ENCODE measurements around the gene METTL9. TPM values are rescaled to one million over a fixed set of nuclear protein-coding genes. Genes with fewer than 3 reads are reported as not detected.
"Not testable (repeated sequence)": the region's sequence is repeated elsewhere in the genome, so short reads cannot be mapped to it uniquely, and the experiment has no call there.

Gene METTL9
- total and polyA plus RNA-seq, 3 donors from 2014 or later: 42.4 to 77.5 (median 70.5) TPM

DNA sequence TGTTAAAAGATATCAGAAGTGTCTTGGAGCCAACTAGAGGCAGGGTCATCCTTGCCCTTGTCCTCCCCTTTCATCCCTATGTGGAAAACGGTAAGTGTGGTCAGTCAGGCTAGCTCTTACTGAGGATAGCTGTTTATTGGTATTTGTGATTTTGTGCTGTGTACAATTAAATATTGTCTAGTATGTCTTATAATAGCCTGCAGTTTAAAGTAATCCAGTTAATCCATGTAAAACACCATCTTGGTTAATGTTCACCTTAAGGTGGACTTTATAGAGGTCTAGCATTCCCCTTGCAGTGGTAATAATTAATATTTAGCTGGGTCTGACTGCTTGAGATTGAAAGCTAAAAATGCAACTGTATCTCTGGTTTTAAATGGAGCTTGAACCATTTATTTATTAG lies 25.6 kb downstream of the METTL9 start:
- no peaks in the 10 kb centered on the region for H3K4me1 ChIP-seq
- H3K4me3 ChIP-seq: no peak overlapping the region
- no peaks in the 10 kb centered on the region for H3K36me3 ChIP-seq (ENCODE audit: low read depth, missing control alignments)
- intact Hi-C loops (cut with DNase I; ENCODE audit: low total_unique reads): no loop called here
- TF ChIP-seq, protein P1, sequence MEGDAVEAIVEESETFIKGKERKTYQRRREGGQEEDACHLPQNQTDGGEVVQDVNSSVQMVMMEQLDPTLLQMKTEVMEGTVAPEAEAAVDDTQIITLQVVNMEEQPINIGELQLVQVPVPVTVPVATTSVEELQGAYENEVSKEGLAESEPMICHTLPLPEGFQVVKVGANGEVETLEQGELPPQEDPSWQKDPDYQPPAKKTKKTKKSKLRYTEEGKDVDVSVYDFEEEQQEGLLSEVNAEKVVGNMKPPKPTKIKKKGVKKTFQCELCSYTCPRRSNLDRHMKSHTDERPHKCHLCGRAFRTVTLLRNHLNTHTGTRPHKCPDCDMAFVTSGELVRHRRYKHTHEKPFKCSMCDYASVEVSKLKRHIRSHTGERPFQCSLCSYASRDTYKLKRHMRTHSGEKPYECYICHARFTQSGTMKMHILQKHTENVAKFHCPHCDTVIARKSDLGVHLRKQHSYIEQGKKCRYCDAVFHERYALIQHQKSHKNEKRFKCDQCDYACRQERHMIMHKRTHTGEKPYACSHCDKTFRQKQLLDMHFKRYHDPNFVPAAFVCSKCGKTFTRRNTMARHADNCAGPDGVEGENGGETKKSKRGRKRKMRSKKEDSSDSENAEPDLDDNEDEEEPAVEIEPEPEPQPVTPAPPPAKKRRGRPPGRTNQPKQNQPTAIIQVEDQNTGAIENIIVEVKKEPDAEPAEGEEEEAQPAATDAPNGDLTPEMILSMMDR (IDR thresholded peaks at IDR 0.05): no peak
- TF ChIP-seq POLR2A (IDR thresholded peaks at IDR 0.05): no peak
- H3K27ac ChIP-seq: no peak overlapping the region
- no peaks in the 10 kb centered on the region for H3K9me3 ChIP-seq
- WGBS, 2 donors: 63 to 86% methylated on average over 1 of the region's 1 CpG
- no peaks in the 10 kb centered on the region for H3K27me3 ChIP-seq
- DNase-seq: no peak

DNA sequence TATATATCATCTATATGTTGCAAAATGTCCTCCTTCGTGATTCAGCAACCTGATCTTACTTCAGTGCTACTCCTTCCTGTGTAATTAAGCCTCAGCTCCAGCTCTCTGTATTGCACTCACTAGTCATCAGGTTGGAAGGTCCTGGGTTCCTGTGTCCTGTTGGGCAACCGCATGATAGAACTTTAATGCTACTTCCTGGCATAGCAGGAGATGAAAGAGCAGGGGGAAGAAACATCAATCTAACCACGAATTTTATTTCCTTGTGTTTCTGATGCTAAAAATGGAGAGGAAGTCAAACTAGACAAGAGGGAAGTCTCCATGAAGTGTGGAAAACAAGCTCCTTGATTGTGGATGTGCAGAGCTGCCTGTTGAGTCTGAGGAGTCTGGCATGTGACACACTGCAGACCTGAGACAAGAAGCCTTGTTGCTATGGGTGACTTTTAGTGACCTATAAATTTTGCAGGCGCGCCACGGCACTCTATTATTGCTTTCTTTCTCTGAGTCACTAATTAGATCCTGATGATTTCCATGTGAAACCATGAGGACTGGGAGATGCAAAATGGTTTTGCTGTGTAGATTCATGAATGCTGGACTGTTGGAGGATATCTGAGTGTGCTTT lies 27.4 kb downstream of the METTL9 start:
- no peak for TF ChIP-seq POLR2A (IDR thresholded peaks at IDR 0.05)
- TF ChIP-seq, protein P1 (IDR thresholded peaks at IDR 0.05): no peak
- intact Hi-C loops (cut with DNase I; ENCODE audit: low total_unique reads): no loop called here
- H3K4me1 ChIP-seq: no peaks in the 10 kb centered on the region
- 62 to 68% methylated on average over 6 of the region's 6 CpGs for WGBS, 2 donors
- no peak for DNase-seq
- no peaks in the 10 kb centered on the region for H3K9me3 ChIP-seq
- H3K27me3 ChIP-seq: no peaks in the 10 kb centered on the region
- no peak overlapping the region for H3K4me3 ChIP-seq
- no peaks in the 10 kb centered on the region for H3K36me3 ChIP-seq (ENCODE audit: low read depth, missing control alignments)
- H3K27ac ChIP-seq: no peak overlapping the region

DNA sequence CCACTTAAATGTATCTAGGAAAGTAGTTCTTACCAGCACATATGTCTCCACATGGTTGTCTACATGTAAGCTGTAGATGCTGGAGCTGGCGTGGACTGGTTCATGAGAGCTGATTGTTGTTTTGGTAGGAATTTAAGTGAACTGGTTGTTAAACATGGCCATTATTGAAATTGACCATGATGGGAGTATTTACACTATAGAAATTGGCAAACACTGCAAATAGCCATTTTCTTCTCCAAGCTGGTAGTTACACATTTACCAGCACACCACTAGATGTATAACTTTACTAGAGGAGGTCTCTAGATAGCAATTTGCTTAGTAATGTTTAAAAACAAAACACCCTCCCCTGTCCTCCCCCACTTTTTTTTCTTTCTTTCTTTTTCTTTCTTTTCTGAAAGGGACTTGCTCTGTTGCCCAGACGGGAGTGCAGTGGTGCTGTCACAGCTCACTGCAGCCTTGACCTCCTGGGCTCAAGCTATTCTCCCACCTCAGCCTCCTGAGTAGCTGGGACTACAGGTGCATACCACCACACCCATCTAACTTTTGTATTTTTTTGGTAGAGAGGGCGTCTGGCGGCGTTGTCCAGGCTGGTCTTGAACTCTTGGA lies 28.8 kb downstream of the METTL9 start:
- H3K36me3 ChIP-seq (ENCODE audit: low read depth, missing control alignments): no peaks in the 10 kb centered on the region
- no peaks in the 10 kb centered on the region for H3K9me3 ChIP-seq
- intact Hi-C loops (cut with DNase I; ENCODE audit: low total_unique reads): no loop called here
- H3K4me1 ChIP-seq: no peaks in the 10 kb centered on the region
- no peak for DNase-seq
- no peaks in the 10 kb centered on the region for H3K27me3 ChIP-seq
- TF ChIP-seq, protein P1 (IDR thresholded peaks at IDR 0.05): no peak
- TF ChIP-seq POLR2A (IDR thresholded peaks at IDR 0.05): no peak
- H3K4me3 ChIP-seq: no peak overlapping the region
- no peak overlapping the region for H3K27ac ChIP-seq
- whole genome bisulfite sequencing, 2 donors: 94 to 99% methylated on average over 5 of the region's 5 CpGs

DNA sequence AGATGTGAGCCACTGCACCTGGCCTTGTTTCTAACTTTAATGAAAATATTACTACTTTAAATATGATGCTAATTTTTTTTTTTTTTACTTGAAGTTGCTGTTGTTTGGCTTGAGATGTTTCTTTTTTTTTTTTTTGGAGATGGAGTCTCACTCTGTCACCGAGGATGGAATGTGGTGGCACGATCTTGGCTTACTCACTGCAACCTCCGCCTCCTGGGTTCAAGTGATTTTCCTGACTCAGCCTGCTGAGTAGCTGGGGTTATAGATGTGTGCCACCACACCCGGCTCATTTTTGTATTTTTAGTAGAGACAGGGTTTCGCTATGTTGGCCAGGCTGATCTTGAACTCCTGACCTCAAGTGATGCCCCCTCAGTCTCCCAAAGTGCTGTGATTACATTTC lies 29.4 kb downstream of the METTL9 start:
- Histone ChIP-seq H3K27me3 (no peaks in the 10 kb centered on the region), H3K4me1 (no peaks in the 10 kb centered on the region), H3K4me3 (no peak overlapping the region), H3K36me3 (ENCODE audit: low read depth, missing control alignments) (no peaks in the 10 kb centered on the region), H3K9me3 (no peaks in the 10 kb centered on the region), H3K27ac (no peak overlapping the region)
- no peak for DNase-seq
- WGBS, 2 donors: 95 to 98% methylated on average over 5 of the region's 5 CpGs
- intact Hi-C loops (cut with DNase I; ENCODE audit: low total_unique reads): no loop called here
- TF ChIP-seq, protein P1 (IDR thresholded peaks at IDR 0.05): no peak
- TF ChIP-seq POLR2A (IDR thresholded peaks at IDR 0.05): no peak

DNA sequence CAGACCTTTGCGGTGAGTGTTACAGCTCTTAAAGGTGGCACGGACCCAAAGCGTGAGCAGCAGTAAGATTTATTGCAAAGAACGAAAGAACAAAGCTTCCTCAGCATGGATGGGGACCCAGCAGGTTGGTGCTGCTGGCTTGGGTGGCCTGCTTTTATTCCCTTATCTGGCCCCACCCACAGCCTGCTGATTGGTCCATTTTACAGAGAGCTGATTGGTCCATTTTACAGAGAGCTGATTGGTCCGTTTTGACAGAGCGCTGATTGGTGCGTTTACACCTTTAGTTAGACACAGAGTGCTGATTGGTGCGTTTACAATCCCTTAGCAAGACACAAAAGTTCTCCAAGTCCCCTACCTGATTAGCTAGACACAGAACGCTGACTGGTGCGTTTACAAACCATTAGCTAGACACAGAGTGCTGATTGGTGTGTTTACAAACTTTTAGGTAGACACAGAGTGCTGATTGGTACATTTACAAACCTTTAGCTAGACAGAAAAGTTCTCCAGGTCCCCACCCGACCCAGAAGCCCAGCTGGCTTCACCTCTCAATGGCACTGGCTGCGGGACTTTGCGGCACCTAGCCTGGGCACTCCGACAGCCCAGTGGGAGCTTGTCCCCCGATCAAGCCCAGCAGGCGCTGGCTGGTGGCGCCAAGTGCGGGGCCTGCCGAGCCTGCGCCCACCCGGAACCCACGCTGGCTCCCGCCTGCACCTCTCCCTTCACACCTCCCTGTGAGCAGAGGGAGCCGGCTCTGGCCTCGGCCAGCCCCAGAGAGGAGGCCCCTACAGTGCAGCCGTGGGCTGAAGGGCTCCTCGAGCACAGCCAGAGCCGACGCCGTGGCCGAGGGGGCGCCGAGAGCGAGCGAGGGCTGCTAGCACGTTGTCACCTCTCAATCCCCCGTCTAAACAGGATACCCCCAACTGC lies 30.5 kb downstream of the METTL9 start:
- H3K4me1 ChIP-seq; intact Hi-C loops (cut with DNase I; ENCODE audit: low total_unique reads); H3K27me3 ChIP-seq; H3K9me3 ChIP-seq; H3K4me3 ChIP-seq; H3K36me3 ChIP-seq (ENCODE audit: low read depth, missing control alignments); H3K27ac ChIP-seq: not testable (repeated sequence)
- peak; percentile 18 for DNase-seq
- 93 to 96% methylated on average over 18 to 37 of the region's 37 CpGs for WGBS, 2 donors

DNA sequence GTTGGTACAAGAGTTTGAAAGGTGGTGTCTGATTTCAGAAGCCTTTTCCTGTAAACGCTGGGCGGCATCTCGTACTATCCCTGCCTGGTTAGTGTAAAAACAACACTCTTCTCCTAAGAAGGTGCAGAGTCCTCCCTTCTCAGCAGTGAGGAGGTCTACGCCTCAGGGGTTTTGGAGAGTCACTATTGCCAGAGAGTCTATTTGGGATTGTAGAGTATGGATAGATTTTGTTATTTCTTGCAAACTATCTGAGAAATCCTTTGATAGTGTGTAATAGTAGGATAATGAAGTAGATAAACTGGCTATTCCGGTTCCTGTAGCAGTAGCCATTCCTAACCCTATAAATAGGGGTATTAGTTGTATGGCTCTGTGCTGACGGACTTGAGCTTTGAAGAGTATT lies 31.5 kb downstream of the METTL9 start:
- DNase-seq; H3K4me3 ChIP-seq; H3K27me3 ChIP-seq; intact Hi-C loops (cut with DNase I; ENCODE audit: low total_unique reads); H3K27ac ChIP-seq; H3K9me3 ChIP-seq; H3K4me1 ChIP-seq; H3K36me3 ChIP-seq (ENCODE audit: low read depth, missing control alignments): not testable (repeated sequence)
- 91 to 95% methylated on average over 6 of the region's 6 CpGs for WGBS, 2 donors

DNA sequence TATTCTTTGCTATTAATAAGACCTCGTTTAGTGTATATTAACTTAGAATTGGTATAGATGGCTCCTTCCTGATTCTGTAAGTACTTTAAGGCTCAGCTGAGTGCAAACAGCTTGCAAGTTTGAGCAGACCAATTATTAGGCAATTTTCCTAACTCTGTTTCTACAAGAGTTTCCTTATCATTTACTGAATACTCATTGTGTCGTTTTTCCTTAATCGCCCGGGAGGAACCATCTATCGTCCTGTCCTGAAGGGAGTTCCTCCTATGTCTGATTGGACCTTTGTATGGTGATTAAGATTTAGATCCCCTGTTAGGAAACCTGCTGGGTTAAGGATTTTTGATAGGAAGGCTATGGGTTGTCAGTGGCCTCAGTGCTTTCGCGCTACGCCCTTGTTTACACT lies 32.0 kb downstream of the METTL9 start:
- H3K27ac ChIP-seq; H3K9me3 ChIP-seq; H3K27me3 ChIP-seq; H3K36me3 ChIP-seq (ENCODE audit: low read depth, missing control alignments); H3K4me3 ChIP-seq; H3K4me1 ChIP-seq; DNase-seq; intact Hi-C loops (cut with DNase I; ENCODE audit: low total_unique reads): not testable (repeated sequence)
- WGBS, 2 donors: 88 to 91% methylated on average over 8 of the region's 8 CpGs
